Pulmonary artery endothelial cell (primary cell): Measurements from ENCODE around the gene ARL13B. TPM values are rescaled to one million over a fixed set of nuclear protein-coding genes. Genes with fewer than 3 reads are reported as not detected.

Source experiments
- DNase-seq: peaks from one replicate; pipeline ENCODE4 v3.0.0-alpha.2; 2011; ENCODE audit warnings: low read depth, low spot score
- total RNA-seq: library from RNA; depleted of rRNA; stranded (reverse); fragments of >200 nt; gene quantifications from 2 replicates; pipeline ENCODE4 v1.2.3, GENCODE V29; 2014

Gene ARL13B
- total RNA-seq, 1 donor from 2014 or later: 8.8 TPM

GRCh38 chr3:94099311-94099710 is 119.4 kb downstream of the ARL13B start:
- DNase-seq: no peak

GRCh38 chr3:94101860-94102259 is 121.9 kb downstream of the ARL13B start:
- no peak for DNase-seq

Other genes starting within 250 kb of the ARL13B start
- gene PROS1, start 6.3 kb upstream of the ARL13B start, total RNA-seq: 10.6 and 11.2 TPM in 2 replicates
- not detected in 2 replicates for gene STX19, start 48.4 kb downstream of the ARL13B start, total RNA-seq
- gene DHFR2, start 82.8 kb downstream of the ARL13B start, total RNA-seq: 2.6 and 3.0 TPM in 2 replicates
- gene NSUN3, start 82.9 kb downstream of the ARL13B start, total RNA-seq: 13.7 and 15.6 TPM in 2 replicates